ENCODE measurements around the gene LAMA2.

GRCh38 chr6:128860782-128861181, 22.2 kb upstream of the LAMA2 start:
- TF ChIP-seq CTCF (IDR thresholded peaks at IDR 0.05) = no peak
- TF ChIP-seq POLR2A (IDR thresholded peaks at IDR 0.05) = no peak
